BJ (cell line): ENCODE results near the gene OSBPL1A. TPM values are rescaled to one million over a fixed set of nuclear protein-coding genes. Genes with fewer than 3 reads are reported as not detected.

Experiments used
- CTCF ChIA-PET: fragments of 350-600 bp; formaldehyde crosslinking; extraction: SDS; loops from one replicate; lab custom pipeline; 2021; ENCODE audit warnings: antibody characterized with exemption, inconsistent platforms; lab: Yijun Ruan, JAX
- POLR2A ChIA-PET: fragments of 300-600 bp; sonication (Branson Sonifier 250); formaldehyde crosslinking; extraction: SDS; loops from one replicate; lab custom pipeline; 2021; ENCODE audit warnings: antibody characterized with exemption; lab: Charles Lee
- DNase-seq: peaks from one replicate; pipeline ENCODE4 v3.0.0-alpha.2; 2011; ENCODE audit warnings: low read depth
- H3K27me3 ChIP-seq: 2 replicates; pipeline ENCODE4 v1.6.0; 2011; ENCODE audit warnings: low read length; ENCODE audit not compliant: control insufficient read depth, insufficient read depth
- H3K36me3 ChIP-seq: 2 replicates; pipeline ENCODE4 v1.5.1; 2011; ENCODE audit warnings: low read length; ENCODE audit not compliant: control insufficient read depth, insufficient read depth
- H3K4me3 ChIP-seq: 2 replicates; pipeline ENCODE4 v1.5.1; 2011; ENCODE audit warnings: low read depth, mild to moderate bottlenecking, control low read depth, low read length
- CTCF ChIP-seq: IDR thresholded peaks from 2 replicates; pipeline ENCODE4 v1.5.1; 2011; ENCODE audit warnings: low read depth, mild to moderate bottlenecking, control low read depth, inconsistent platforms, low read length, moderate library complexity; ENCODE audit not compliant: insufficient read depth
- polyA plus RNA-seq: library from polyadenylated mRNA; depleted of rRNA; stranded (reverse); fragments of >200 nt; gene quantifications from 2 replicates; pipeline ENCODE4 v1.2.3, GENCODE V29; 2011

Gene OSBPL1A
- polyA plus RNA-seq, 1 experiment: 20.1 TPM

GRCh38 chr18:24268784-24269550, 128.7 kb downstream of the OSBPL1A start:
- ChIA-PET POLR2A (no interaction called here), CTCF (interaction anchor here (1.2 kb wide), 1 partner anchor 144 kb away, joined by 5 read pairs; no protein-coding TSS in a partner anchor)
- no peaks in the 10 kb centered on the region for H3K36me3 ChIP-seq
- no peak overlapping the region for H3K4me3 ChIP-seq
- TF ChIP-seq CTCF: no peak
- no peaks in the 10 kb centered on the region for H3K27me3 ChIP-seq
- no peak for DNase-seq

DNA sequence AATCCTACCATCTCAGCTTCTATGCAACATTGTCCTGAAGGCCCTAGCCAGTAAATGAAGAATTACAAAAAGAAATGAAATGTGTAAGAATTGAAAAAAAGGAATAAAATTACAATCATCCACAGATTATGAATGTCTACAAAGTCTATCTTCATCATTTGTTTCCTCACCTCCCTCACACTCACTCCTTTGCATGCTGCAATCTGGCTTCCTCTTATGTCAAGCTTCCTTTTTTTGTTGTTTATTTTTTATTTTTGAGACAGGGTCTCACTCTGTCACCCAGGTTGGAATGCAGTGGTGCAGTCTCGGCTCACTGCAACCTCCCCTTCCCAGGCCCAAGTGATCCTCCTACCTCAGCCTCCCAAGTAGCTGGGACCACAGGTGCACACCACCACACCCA, 129.7 kb downstream of the OSBPL1A start:
- no peak for TF ChIP-seq CTCF
- ChIA-PET CTCF (interaction anchor here (1.2 kb wide), 1 partner anchor 145 kb away, joined by 5 read pairs; no protein-coding TSS in a partner anchor), POLR2A (no interaction called here)
- H3K4me3 ChIP-seq: no peak overlapping the region
- no peaks in the 10 kb centered on the region for H3K27me3 ChIP-seq
- H3K36me3 ChIP-seq: no peaks in the 10 kb centered on the region
- DNase-seq: no peak

DNA sequence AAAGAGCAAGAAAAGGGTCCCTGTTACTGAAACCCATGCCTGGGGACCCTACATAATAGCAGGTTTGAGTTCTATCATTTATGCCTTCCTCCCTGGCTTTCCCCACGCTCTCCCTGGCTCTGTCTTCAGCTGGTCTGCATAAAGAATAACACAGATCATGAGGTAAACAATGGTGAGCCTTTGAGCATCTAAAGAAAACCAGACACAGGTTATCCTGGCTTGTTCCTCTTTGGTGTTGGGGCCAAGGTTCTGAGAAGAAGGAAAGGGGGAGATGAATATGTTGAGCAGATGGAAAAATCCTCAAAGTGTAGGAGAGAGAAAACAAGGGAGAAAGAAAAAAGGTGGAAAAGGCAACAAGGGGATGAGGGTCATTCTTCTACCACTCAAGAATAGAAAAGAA, 131.5 kb downstream of the OSBPL1A start:
- POLR2A ChIA-PET: no interaction called here
- no peaks in the 10 kb centered on the region for H3K36me3 ChIP-seq
- DNase-seq: no peak
- H3K27me3 ChIP-seq: no peaks in the 10 kb centered on the region
- CTCF ChIA-PET: no interaction called here
- TF ChIP-seq CTCF: no peak
- H3K4me3 ChIP-seq: no peak overlapping the region

GRCh38 chr18:24265502-24266064, 132.0 kb downstream of the OSBPL1A start:
- ChIA-PET POLR2A (no interaction called here), CTCF (no interaction called here)
- no peak for DNase-seq
- Histone ChIP-seq H3K4me3 (no peak overlapping the region), H3K27me3 (no peaks in the 10 kb centered on the region), H3K36me3 (no peaks in the 10 kb centered on the region)
- no peak for TF ChIP-seq CTCF

DNA sequence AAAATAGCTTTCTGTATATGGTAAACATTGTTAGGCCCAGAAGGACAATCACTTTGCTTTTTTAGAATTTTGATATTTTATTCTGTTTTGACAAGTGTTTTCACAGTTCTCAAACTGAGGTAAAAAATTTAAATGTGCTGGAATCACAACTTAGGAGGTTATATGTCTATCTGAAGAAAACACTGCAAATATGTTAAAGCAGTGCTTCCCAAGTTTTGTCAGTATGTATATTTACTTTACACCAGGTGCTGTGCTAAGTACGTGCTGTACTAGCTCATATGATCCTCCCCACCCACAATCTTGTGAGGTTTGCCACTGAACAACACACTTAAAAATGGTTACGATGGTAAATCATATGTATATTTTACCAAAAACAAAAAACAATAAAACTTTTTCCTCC, 134.6 kb downstream of the OSBPL1A start:
- ChIA-PET POLR2A (no interaction called here), CTCF (no interaction called here)
- Histone ChIP-seq H3K27me3 (no peaks in the 10 kb centered on the region), H3K4me3 (no peak overlapping the region), H3K36me3 (no peaks in the 10 kb centered on the region)
- DNase-seq: no peak
- TF ChIP-seq CTCF: no peak
